HG03025 (cell line): ENCODE measurements around the gene SCYGR1.
"Not testable (repeated sequence)": the region's sequence is repeated elsewhere in the genome, so short reads cannot be mapped to it uniquely, and the experiment has no call there.

Experiments used
- ATAC-seq: cut with Tn5 transposase; IDR thresholded peaks from one replicate; pipeline ENCODE4 v1.9.1; 2021; ENCODE audit warnings: mild to moderate bottlenecking, moderate library complexity; ENCODE audit not compliant: unreplicated experiment, low FRiP score

The SCYGR1 gene

DNA sequence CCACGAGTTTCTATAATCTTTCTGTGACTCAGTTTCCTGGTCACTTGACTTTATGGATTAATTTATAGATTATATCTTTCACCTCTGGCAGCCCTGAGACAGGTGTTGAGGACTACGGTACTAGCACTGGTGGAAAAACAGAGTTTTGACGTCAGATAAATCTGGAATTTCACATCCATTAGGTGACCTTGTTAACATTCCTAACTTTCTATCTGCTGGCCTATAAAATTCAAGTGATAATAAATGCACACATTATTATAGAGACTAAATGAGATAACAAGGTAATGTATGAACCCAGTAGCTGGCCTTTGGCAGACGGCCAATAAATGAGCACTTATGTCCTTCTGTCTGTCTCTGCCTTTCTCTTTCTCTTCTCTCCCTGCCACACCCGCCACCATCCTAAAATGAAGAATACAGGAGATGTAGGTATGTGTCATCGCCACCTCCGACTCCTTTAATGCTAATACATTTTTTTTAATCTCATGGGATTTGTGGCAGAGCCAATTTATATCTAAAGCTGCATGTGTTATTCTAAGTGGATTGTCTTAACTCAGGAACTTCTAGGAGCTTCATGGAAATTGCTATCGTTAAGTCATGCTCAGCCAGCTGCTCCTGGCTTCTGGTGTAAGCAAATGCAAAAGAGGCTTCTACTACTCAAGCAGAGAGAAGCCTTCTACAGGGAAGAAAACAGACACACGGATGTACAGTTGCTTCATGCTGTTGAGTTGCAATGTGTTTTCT, 10.9 kb downstream of the SCYGR1 start:
- no peak for ATAC-seq

DNA sequence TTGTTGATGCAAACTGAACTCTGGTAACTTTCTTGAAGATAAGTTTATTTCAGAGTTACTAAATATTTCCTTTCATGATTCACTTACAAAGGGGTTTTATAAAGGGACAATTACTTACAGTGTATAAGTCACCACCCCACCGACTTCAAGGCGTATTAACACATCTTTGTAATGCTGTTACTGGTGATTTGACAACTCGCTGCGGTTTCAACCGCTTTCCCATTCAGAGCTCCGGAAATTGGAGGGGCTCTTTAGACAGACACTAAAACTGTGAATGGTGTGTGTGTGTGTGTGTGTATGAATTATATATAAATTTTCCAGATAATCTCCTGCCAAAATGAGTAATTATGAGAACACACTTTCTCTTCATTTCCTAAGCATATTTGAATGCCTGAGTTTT, 13.6 kb downstream of the SCYGR1 start:
- ATAC-seq, result no peak

DNA sequence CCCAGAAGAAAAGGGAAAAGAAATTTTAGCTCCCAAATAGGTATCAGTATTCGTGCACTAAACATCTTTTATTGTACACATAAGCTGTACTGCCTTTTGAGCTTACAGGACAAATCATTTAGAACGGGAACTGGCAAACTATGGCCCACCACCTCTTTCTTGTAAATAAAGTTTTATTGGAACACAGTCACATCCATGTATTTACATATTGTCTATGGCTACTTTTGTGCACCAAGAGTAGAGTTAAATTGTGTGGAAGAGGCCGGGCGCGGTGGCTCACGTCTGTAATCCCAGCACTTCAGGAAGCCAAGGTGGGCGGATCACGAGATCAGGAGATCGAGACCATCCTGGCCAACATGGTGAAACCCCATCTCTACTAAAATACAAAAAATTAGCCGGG, 14.4 kb downstream of the SCYGR1 start:
- no peak for ATAC-seq

DNA sequence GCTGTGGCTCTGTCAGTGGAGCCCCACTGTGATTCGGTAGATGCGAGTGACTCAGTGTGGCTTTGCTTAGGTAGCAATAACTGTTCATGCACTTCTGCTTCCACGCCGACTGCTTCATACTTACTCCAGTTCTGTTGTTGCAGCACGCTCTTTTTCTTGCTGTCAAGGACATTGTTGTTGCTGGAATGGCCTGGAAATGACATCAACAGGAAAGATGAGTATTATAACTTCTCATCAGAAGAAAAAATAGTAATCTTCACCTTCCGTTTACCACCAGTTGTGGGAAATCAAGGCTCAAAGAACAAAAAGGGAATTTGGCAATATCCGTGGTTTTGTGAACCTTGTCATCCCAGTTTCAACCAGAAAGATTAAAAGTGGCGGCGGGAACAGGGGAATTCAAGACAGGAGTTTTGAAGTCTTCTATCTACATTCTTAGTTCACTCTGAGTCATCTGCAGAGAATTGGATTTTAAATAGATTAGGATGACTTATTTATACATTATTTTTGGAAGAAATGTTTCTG, 16.9 kb downstream of the SCYGR1 start:
- ATAC-seq, result no peak

DNA sequence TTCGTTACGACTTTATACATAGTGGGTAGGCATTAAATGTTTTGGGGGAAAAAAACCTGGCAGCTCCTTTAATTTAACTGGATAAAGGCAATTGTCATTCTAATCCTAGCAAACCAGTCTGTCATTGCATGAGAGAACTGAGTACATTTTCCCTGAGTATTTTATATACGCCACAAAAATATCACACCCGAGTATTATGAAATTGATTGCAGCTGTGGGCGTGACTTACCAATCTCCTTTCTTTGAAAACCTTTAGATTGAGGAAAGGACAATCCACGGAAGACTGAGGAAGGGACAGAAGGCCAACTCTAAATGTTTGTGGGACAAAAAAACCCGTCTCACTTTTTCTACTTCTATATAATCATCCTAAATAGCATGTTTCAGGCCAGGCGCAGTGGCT, 17.7 kb downstream of the SCYGR1 start:
- ATAC-seq, result no peak

DNA sequence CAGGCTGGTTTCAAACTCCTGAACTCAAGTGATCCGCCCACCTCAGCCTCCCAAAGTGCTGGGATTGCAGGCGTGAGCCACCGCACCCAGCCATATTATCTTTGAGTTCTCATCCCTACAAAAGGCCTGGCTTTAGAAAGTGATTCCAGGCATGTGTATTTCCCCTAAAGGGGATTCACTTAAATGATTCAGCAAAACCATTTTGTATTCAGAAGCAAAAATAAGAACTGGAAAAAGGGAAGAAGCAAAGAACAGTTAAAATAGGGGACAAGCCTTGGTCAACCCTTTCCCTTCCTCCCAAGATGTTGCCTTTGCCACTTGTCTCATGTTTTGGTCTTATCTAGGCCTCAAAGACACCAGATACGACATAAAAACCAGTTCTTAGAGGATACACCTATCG, 19.2 kb downstream of the SCYGR1 start:
- ATAC-seq, result no peak

DNA sequence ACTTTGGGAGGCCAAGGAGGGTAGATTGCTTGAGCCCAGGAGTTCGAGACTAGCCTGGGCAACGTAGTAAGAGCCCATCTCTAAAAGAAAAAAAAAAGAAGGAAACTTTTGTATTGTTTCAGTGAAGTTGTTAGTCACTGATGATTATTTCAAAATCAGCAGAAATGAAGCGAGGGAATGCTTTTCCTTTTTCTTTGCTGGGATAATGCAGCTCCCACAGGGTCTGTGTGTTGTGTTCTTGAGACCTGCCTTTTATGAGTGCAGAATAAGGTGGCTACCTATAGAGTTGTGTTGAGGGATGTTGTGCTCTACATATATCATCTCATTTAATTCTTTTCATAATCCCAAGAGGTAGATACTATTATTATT, 20.3 kb downstream of the SCYGR1 start:
- ATAC-seq, result no peak

DNA sequence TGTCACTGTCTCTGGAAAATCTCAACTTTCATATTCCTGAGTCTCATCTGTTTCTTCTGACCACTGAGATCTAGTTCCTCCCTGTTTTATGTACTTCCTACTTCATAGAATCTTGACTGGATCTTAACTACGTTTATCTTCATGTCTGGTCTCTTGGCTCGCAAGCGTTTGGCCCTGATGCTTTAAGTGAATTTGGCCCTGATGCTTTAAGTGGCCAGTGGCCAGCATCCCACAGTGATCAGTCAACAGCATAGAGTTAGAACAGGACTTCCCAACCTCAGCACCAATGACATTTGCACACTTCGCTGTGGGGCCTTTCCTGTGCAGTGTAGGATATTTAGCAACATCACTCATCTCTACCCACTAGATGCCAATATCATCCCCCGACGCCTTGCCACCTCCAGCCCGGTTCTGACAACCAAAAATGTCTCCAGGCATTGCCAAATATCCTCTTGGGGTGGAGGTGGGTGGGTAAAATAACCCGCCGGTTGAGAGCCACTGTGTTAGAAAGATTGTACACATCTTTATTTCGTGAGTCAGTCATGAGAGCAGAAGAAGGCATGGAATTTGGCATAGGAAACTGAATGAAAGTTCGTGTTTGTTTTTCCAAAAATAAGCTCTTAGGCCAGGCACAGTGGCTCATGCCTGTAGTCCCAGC, 20.9 kb downstream of the SCYGR1 start:
- ATAC-seq, result no peak

DNA sequence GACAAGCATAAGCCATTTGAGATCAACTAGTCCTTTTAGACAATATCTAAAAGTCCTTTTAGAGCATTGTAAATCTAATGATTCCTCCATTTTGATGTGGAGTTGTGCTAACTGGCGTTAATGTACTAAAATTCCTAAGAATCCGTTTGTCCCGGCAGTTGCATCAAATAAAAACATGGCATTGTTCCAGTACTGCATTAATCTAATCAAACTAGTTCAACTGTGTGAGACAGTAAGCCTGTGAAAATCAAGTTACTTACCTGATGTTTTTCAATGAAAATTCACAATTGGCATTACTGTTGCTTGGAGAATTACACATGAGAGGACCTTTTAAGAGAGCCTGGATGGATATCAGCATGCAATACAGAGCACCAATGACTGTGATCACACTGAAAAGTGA, 21.9 kb downstream of the SCYGR1 start:
- no peak for ATAC-seq

DNA sequence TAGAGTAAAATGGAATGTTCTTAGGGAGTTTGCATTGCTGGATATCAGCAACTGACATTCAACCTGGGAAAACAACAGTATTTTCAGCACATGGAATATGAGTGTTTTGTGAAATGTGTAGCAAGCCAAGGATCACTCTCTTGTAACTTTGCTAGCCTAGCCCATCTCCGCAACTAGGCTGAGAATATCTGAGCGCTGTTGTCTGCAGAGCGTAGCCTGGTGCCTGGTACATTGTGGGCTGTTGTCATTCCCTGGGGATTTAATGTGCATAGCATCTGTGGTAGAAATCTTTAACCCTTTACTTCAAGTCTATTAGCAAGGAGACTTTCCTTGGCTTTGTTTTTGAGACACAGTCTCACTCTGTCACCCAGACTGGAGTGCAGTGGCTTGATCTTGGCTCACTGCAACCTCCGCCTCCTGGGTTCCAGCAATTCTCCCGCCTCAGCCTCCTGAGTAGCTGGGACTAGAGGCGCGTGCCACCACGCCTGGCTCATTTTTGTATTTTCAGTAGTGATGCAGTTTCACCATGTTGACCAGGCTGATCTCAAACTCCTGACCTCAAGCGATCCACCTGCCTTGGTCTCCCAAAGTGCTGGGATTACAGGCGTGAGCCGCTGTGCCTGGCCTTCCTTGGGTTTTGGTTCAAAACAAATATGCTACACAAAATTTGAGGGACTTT, 23.0 kb downstream of the SCYGR1 start:
- ATAC-seq, result not testable (repeated sequence)

DNA sequence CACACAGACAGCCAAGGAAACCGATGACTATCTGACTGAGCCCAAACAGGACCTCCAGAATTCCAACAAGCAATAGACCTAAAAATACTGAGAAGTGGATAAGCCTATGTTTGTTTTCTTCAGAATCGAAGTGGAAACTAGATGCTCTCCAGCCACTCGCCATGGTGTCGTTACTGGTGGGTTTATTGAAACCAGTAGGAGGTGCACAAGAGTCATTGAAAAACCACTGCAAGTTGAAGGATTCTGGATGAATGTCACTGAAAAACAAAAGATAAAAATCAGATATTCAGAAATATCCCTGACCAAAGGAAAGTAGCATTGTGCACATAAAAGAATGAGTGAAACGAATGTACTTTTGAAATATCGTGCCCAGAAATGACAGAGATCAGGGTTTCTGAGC, 24.0 kb downstream of the SCYGR1 start:
- no peak for ATAC-seq

DNA sequence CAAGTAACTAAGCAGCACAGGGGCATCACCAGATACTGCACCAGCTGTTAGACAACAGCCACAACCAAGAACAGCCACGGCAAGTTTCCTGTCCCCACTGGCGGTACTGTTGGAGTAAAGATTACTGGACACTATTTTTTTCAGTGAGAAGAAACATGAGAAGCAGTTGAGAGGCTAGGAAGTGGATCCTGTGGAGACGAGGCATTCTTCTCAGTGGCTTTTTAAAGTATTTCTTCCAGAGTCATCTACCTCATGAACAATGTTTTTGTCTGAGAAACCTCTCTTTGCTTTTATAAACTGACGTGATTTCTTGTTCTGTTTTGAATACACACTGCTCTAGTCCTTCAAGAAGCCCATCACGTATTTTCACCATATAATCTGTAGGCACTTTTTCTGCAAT, 27.4 kb downstream of the SCYGR1 start:
- no peak for ATAC-seq

DNA sequence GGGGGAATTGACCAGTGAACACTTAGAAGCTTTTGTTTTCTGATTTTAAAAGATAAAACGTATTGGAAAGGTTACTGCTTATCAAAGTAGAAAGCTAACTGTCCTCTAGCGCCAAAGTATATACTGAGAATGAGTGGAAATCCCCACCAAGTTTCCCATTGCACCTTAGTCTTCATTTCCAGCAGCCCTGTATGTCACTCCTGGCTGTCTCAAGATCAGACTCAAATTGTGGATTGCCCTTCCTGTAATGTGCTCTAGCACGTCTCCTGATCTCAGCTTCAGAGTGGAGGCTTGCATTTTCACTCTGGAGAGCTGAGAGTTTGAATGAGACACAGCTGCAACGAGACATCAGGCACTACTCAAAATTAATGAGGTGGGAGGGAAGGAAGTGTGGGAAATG, 36.1 kb downstream of the SCYGR1 start:
- ATAC-seq, result no peak

DNA sequence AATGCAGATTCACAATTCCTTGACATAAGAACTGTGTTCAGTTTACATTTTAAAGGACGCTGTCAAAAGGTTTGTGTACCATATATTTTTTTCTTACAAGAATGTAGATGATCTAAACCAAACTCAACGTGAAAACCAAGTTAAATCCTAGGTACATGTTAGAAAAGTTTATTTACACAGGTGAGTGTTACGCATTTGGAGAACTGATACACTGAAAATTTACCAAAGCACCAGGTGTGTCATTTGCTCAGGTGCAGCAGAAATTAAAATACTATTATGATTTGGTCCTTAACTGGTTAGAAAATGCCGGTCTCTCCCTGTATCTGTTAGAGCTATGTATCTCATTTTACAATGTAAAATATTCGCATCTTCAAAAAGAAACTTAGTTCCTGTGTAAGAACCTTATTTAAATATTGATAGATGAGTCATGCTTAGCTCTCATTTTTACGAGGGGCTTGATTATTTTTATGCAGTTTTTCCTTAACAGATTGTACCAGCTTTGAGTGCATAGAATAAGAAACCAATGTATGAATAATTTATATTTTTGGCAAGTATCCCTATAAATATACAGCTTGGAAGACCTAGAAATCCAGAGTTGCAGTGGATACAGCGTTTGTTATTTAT, 37.6 kb downstream of the SCYGR1 start:
- no peak for ATAC-seq

DNA sequence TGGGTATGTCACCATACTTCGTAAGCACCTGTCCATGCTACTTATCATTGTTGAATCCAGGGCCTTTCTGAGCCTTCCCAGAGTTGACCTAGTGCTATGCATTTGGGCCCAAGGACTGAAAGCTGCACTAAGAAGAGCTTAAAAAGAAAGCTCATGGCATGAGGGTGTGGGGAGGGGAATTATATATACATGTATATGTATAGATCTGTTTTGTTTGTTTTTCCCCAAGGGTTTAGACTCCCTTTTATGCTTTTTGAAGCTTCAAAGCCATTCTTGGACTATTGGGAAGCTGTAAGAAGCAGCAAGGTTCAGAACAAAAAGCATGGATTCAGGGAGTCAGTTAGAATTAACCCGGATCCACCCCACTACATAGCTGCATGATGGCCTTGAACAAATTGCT, 39.4 kb downstream of the SCYGR1 start:
- no peak for ATAC-seq

DNA sequence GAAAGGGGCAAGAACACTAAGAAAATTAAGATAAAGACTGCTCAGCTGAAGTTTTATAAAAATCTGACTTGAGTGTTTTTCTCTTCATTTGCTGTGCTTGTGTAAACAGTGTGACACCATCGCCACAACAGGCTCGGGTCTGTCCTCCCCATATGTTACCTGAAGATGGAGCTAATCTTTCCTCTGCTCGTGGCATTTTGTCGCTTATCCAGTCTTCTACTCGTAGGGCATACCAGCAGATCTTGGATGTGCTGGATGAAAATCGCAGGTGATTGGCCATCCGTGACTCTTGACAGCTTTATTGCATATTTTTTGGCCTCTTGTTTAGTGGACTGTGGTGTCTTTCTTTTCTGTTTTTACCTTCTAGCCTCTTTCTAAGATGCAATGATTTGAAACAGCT, 40.6 kb downstream of the SCYGR1 start:
- ATAC-seq, result no peak

DNA sequence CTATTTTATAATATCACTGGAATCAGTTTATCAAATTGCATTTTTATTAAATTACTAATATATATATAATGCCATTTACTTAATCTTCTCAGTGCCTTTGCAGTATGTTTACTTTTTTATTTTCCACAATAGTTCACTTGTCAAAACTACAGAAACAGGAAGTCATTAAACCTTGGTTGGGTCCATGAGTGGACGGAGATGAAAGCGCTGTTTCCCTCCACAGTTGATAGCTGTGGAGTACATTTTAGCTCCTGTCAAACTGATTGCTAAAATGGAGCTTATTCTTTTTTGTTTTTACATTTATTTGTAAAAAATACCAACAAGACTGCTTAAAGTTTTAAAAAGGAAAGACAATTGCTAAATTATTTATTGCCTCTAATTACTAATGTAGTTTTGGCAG, 43.5 kb downstream of the SCYGR1 start:
- ATAC-seq, result no peak

DNA sequence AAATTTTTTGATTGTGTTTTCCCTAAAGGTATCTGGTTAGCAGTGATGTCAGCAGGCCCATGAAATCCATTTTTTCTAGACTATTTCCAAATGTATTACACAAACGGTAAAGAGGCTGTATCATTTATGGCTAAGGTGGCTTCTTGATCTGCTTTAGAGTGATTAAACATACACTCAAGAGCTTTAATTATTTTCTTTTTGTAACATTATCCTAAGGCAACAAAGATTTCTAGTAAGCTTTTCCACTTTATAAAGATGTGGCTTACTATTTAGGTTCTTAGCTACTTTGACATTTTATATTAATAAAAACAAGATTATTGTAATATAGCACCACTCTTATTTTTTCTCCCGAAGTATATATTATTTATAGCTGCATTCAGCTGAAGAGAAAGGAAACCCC, 46.2 kb downstream of the SCYGR1 start:
- ATAC-seq, result no peak

DNA sequence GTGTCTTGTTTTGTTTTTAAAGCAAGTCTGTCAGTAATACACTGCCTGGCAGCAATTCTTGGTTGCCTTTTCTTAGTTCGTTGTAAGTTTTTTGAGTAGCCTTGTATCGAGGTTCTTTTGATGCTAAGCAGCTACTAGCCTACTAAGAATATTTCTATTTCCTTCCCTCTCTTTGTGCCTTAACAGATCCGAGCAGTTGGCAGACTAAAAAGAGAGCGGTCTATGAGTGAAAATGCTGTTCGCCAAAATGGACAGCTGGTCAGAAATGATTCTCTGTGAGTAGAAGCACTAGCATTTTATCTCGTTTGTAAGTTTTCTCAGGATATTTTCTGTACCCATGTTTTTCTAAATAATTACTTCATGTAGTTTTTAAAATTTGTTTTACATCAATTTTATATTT, 47.6 kb downstream of the SCYGR1 start:
- no peak for ATAC-seq

DNA sequence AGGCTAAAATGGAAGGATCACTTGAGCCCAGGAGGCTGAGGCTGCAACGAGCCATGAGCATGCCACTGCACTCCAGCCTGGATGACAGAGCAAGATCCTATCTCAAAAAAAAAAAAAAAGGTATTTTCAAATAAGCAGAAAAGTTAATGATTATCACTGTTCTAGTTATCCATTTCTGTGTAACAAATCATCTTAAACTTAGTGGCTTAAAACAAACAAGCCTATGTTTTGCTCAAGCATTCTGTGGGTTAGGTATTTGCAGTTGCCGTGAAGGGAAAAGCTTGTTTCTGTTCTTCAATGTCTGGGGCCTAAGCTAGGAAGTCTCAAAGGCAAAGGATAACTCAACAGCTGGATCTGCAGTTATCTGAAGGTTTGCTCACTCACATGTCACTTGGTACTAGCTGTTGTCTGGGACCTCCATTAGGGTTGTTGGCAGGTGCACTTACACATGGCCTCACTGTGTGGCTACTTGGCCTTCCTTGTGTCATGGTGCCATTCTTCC, 48.6 kb downstream of the SCYGR1 start:
- ATAC-seq, result no peak
